K562 (cell line): ENCODE results near the gene SELENOO. TPM values are rescaled to one million over a fixed set of nuclear protein-coding genes. Genes with fewer than 3 reads are reported as not detected.

Source experiments
- BACH1 ChIP-seq: fragments of 200-800 bp; sonication (Bioruptor generic); IDR thresholded peaks from 2 replicates; pipeline ENCODE4 v1.6.1; 2016; ENCODE audit warnings: missing genetic modification characterization, missing compliant biosample characterization
- BDP1 ChIP-seq: IDR thresholded peaks from 3 replicates; pipeline ENCODE4 v1.6.1; 2011; ENCODE audit not compliant: insufficient read length, insufficient read depth
- BRF2 ChIP-seq: IDR thresholded peaks from 3 replicates; pipeline ENCODE4 v1.6.1; 2011; ENCODE audit warnings: borderline replicate concordance, mild to moderate bottlenecking; ENCODE audit not compliant: insufficient read length, insufficient read depth
- CBFA2T2 ChIP-seq: fragments of 450-650 bp; conservative IDR thresholded peaks from 2 replicates; pipeline ENCODE4 v1.6.1; 2017; ENCODE audit warnings: mild to moderate bottlenecking
- CHD2 ChIP-seq: IDR thresholded peaks from 2 replicates; pipeline ENCODE4 v1.6.1; 2011; ENCODE audit warnings: low read depth, low read length
- E2F1 ChIP-seq: sonication (generic); formaldehyde crosslinking; IDR thresholded peaks from 2 replicates; pipeline ENCODE4 v1.8.1; 2023; ENCODE audit warnings: mild to moderate bottlenecking, missing genetic modification reagents, moderate library complexity
- GATA2 ChIP-seq: sonication (generic); formaldehyde crosslinking; IDR thresholded peaks from 2 replicates; pipeline ENCODE4 v1.4.0; 2020; ENCODE audit warnings: mild to moderate bottlenecking, missing genetic modification reagents
- POLR2H ChIP-seq: IDR thresholded peaks from 2 replicates; pipeline ENCODE4 v1.6.1; 2016; ENCODE audit warnings: missing genetic modification characterization, low read depth, mild to moderate bottlenecking, control low read depth, missing compliant biosample characterization, moderate library complexity
- POLR3G ChIP-seq: IDR thresholded peaks from 2 replicates; pipeline ENCODE4 v1.6.1; 2011; ENCODE audit not compliant: insufficient read length, insufficient replicate concordance; ENCODE audit errors: extremely low read depth
- RBM34 ChIP-seq: fragments of 200-400 bp; formaldehyde crosslinking; IDR thresholded peaks from 2 replicates; pipeline ENCODE4 v1.6.1; 2018; ENCODE audit warnings: low read length, borderline replicate concordance; ENCODE audit not compliant: insufficient read depth
- RBM39 ChIP-seq: fragments of 200-400 bp; formaldehyde crosslinking; optimal IDR thresholded peaks from 2 replicates; pipeline ENCODE3; 2018; ENCODE audit warnings: low read depth, low read length
- RCOR1 ChIP-seq, 2 experiments: IDR thresholded peaks; 2 replicates each; pipeline ENCODE4 v1.6.1; 2012; ENCODE audit warnings: low read depth in 2 of 2, low read length in 2 of 2, borderline replicate concordance in 1 of 2, improper control_type of control experiment in 1 of 2
- RHOXF2B ChIP-seq: fragments of 250-450 bp; sonication (Bioruptor Pico); conservative IDR thresholded peaks from 2 replicates; pipeline ENCODE4 v1.5.1; 2021
- TEAD2 ChIP-seq: fragments of 450-650 bp; IDR thresholded peaks from 2 replicates; pipeline ENCODE4 v1.6.1; 2016; ENCODE audit warnings: missing genetic modification characterization, control low read depth, missing compliant biosample characterization
- TFAP4 ChIP-seq: sonication (generic); formaldehyde crosslinking; IDR thresholded peaks from 2 replicates; pipeline ENCODE4 v1.8.0; 2022; ENCODE audit warnings: missing genetic modification reagents, mild to moderate bottlenecking, moderate library complexity, borderline replicate concordance
- TGIF2 ChIP-seq: sonication (generic); formaldehyde crosslinking; IDR thresholded peaks from 2 replicates; pipeline ENCODE4 v1.8.1; 2022; ENCODE audit warnings: mild to moderate bottlenecking, missing genetic modification reagents, moderate library complexity
- TRIM25 ChIP-seq: fragments of 450-650 bp; IDR thresholded peaks from 2 replicates; pipeline ENCODE4 v1.7.0; 2016; ENCODE audit warnings: borderline replicate concordance
- ZKSCAN8 ChIP-seq: fragments of 200-800 bp; sonication (Bioruptor generic); IDR thresholded peaks from 2 replicates; pipeline ENCODE4 v1.6.1; 2016; ENCODE audit warnings: missing genetic modification characterization, missing compliant biosample characterization
- ZNF165 ChIP-seq: fragments of 250-450 bp; sonication (Bioruptor Pico); IDR thresholded peaks from 2 replicates; pipeline ENCODE4 v1.4.0; 2020; ENCODE audit warnings: borderline replicate concordance
- ZNF408 ChIP-seq: fragments of 250-450 bp; sonication (Bioruptor Pico); IDR thresholded peaks from 2 replicates; pipeline ENCODE4 v1.4.0; 2020; ENCODE audit warnings: low read depth, mild to moderate bottlenecking, moderate library complexity
- ZNF717 ChIP-seq: fragments of 250-450 bp; sonication (Bioruptor Pico); IDR thresholded peaks from 2 replicates; pipeline ENCODE4 v1.5.0; 2021
- polyA plus RNA-seq, 8 experiments: library from polyadenylated mRNA; depleted of rRNA in 4 of 8; stranded (reverse) in 5 of 8; unstranded in 3 of 8; fragments of >200 nt; fragmentation: Nextera tagmentation in 2 of 8; fragmentation: Illumina TruSeq in 1 of 8; extraction: Ambion mirVana in 2 of 8; extraction: Trizol in 1 of 8; gene quantifications; 2 replicates each; pipeline versions ENCODE4 v1.2.1 to v1.2.3, GENCODE V29; 2011 to 2014; ENCODE audit warnings: inconsistent platforms in 1 of 8, missing spikeins in 1 of 8
- total RNA-seq, 7 experiments: library from RNA; depleted of rRNA in 6 of 7; stranded (reverse); fragments of >200 nt in 6 of 7; fragmentation: Illumina TruSeq in 2 of 7; extraction: Trizol in 2 of 7; gene quantifications; 2 replicates each; pipeline versions ENCODE4 v1.2.1 to v1.2.3, GENCODE V29; 2011 to 2021; ENCODE audit warnings: low replicate concordance in 1 of 7

The SELENOO gene
- total and polyA plus RNA-seq, 9 of the 15 experiments (the other 6 are each of a cell fraction or from before 2014, with no cell fraction given): 0.37 to 24.9 (median 8.3) TPM

GRCh38 chr22:50250555-50251476 lies 50.0 kb downstream of the SELENOO start, which contains the start of gene HDAC10 (continued):
- TF ChIP-seq ZNF165 (CRISPR knock-in tag) (no peak), ZKSCAN8 (CRISPR knock-in tag) (no peak), BRF2 (no peak), RHOXF2B (CRISPR knock-in tag) (no peak), E2F1 (CRISPR knock-in tag) (no peak), TRIM25 (no peak), CHD2 (peak; percentile 96), RCOR1 (IDR thresholded peaks at IDR 0.05; ENCODE audit: borderline replicate concordance in 1 of 2, low read depth in 2 of 2, low read length in 2 of 2) (no peak), TGIF2 (CRISPR knock-in tag) (no peak), GATA2 (no peak), BACH1 (no peak), RBM34 (no peak), ZNF408 (CRISPR knock-in tag) (no peak), TFAP4 (CRISPR knock-in tag) (no peak), ZNF717 (CRISPR knock-in tag) (no peak), RBM39 (no peak), POLR3G (no peak), POLR2H (tag) (no peak; the same call in 1 of the 2 replicates), BDP1 (no peak), TEAD2 (no peak), CBFA2T2 (no peak)
